Left forelimb (tissue), 1 donor: ENCODE data around the gene TUBB8B.
"Not testable (repeated sequence)": the region's sequence is repeated elsewhere in the genome, so short reads cannot be mapped to it uniquely, and the experiment has no call there.

ENCODE experiments used
- DNase-seq: peaks from one replicate; pipeline ENCODE4 v3.0.0-alpha.2; 2018; ENCODE audit warnings: low spot score

Gene TUBB8B

GRCh38 chr18:49176-49665 lies at the start of gene TUBB8B:
Gene TUBB8B (minus strand): TSS chr18:49615. CDS start chr18:49557, 58 bp downstream.
- not testable (repeated sequence) for DNase-seq

GRCh38 chr18:97252-97914 lies 48.0 kb upstream of the TUBB8B start:
- not testable (repeated sequence) for DNase-seq

GRCh38 chr18:96767-97131 lies 47.3 kb upstream of the TUBB8B start:
- not testable (repeated sequence) for DNase-seq

GRCh38 chr18:96101-96766 lies 46.8 kb upstream of the TUBB8B start:
- not testable (repeated sequence) for DNase-seq

GRCh38 chr18:95580-95979 lies 46.2 kb upstream of the TUBB8B start:
- not testable (repeated sequence) for DNase-seq

GRCh38 chr18:93897-94408 lies 44.5 kb upstream of the TUBB8B start:
- DNase-seq: not testable (repeated sequence)

- not testable (repeated sequence) for DNase-seq
Measured at GRCh38 chr18:91561-91960, 42.1 kb upstream of the TUBB8B start.

- DNase-seq: not testable (repeated sequence)
Measured at GRCh38 chr18:90396-91193, 41.2 kb upstream of the TUBB8B start.

GRCh38 chr18:89124-89523 lies 39.7 kb upstream of the TUBB8B start:
- DNase-seq: not testable (repeated sequence)

GRCh38 chr18:84801-85200 lies 35.4 kb upstream of the TUBB8B start:
- DNase-seq: not testable (repeated sequence)

GRCh38 chr18:82626-83209 lies 33.3 kb upstream of the TUBB8B start:
- not testable (repeated sequence) for DNase-seq

- DNase-seq: not testable (repeated sequence)
Measured at GRCh38 chr18:80881-81280, 31.5 kb upstream of the TUBB8B start.

- not testable (repeated sequence) for DNase-seq
Measured at GRCh38 chr18:80202-80601, 30.8 kb upstream of the TUBB8B start.

- DNase-seq: not testable (repeated sequence)
Measured at GRCh38 chr18:75525-76160, 26.2 kb upstream of the TUBB8B start.

- DNase-seq: not testable (repeated sequence)
Measured at GRCh38 chr18:73181-73777, 23.9 kb upstream of the TUBB8B start.

- not testable (repeated sequence) for DNase-seq
Measured at GRCh38 chr18:67701-68100, 18.3 kb upstream of the TUBB8B start.

GRCh38 chr18:64279-64678 lies 14.9 kb upstream of the TUBB8B start:
- not testable (repeated sequence) for DNase-seq

GRCh38 chr18:63656-64055 lies 14.2 kb upstream of the TUBB8B start:
- not testable (repeated sequence) for DNase-seq

- not testable (repeated sequence) for DNase-seq
Measured at GRCh38 chr18:54388-54787, 5.0 kb upstream of the TUBB8B start.

- DNase-seq: not testable (repeated sequence)
Measured at GRCh38 chr18:48696-49095, 719 bp downstream of the TUBB8B start.

GRCh38 chr18:13177-13576 lies 36.2 kb downstream of the TUBB8B start:
- DNase-seq: not testable (repeated sequence)
